DMS114 treated with DMSO at 0.1 percent for 48 hours (cell line): Measurements from ENCODE around the gene SLC26A8.

Experiments
- DNase-seq: peaks from one replicate; lab custom pipeline; 2025; ENCODE audit not compliant: unreplicated experiment; lab: John Stamatoyannopoulos, UW

SLC26A8 gene, protein sequence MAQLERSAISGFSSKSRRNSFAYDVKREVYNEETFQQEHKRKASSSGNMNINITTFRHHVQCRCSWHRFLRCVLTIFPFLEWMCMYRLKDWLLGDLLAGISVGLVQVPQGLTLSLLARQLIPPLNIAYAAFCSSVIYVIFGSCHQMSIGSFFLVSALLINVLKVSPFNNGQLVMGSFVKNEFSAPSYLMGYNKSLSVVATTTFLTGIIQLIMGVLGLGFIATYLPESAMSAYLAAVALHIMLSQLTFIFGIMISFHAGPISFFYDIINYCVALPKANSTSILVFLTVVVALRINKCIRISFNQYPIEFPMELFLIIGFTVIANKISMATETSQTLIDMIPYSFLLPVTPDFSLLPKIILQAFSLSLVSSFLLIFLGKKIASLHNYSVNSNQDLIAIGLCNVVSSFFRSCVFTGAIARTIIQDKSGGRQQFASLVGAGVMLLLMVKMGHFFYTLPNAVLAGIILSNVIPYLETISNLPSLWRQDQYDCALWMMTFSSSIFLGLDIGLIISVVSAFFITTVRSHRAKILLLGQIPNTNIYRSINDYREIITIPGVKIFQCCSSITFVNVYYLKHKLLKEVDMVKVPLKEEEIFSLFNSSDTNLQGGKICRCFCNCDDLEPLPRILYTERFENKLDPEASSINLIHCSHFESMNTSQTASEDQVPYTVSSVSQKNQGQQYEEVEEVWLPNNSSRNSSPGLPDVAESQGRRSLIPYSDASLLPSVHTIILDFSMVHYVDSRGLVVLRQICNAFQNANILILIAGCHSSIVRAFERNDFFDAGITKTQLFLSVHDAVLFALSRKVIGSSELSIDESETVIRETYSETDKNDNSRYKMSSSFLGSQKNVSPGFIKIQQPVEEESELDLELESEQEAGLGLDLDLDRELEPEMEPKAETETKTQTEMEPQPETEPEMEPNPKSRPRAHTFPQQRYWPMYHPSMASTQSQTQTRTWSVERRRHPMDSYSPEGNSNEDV

DNA sequence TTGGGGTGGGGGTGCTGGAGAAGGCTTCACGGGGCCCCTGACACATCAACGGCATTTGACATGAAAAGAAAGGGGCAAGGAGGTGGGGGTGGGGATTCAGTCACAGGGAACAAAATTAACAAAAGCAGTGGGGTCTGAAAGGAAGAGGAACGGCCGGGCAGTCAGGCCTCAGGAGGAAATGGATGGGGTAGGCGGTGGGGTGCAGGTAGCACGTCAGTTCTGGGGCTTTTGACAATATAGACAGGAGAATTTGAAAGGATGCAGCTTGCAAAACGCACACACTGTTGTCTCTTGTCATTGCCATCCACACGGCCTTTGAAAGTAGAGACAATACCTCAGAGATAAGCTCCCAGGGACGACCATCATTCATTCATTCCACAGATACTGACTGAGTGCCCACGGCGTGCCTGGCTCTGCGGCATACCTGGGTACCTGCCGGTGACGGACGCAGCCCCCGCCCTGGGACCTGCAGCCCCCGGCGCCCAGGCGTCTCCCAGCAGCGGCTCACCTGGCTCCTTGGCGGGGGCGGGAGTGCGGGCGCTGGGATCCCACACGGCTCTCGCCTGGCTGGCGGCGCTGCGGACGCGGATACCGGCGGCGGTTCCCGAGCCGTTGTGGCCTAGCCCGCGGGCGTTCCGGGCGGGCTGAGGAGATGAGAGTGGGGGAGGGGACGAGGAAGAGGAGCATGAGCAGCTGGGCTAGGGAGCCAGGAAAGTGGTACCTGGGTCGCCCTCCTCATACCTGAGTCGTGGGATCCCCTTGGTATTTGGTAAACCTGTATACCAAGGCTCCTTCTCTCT lies at the start of gene SLC26A8:
SLC26A8 (minus strand) TSS at position 646 of the 800 bp plus-strand sequence. CDS start 4,934 bp downstream, outside the sequence.
- DNase-seq, result no peak

DNA sequence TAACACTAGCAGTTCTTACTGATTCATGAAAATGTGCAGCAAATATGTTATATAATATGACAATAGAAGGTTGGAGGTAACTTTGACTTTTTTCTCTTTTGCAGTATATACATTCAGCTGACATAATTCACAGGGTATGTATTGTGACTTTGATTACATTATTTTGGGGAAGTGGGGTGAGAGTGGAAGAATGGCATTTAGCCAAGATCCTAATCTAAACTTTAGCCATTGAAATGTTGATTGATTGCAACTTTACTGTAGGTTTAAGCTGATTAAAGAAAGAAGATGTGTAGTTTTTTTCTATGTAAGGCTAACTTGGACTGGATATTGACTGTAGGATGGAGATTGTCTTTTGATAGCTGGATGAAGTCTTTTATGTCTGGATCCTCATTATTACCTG lies 49.1 kb upstream of the SLC26A8 start:
- DNase-seq, result no peak

DNA sequence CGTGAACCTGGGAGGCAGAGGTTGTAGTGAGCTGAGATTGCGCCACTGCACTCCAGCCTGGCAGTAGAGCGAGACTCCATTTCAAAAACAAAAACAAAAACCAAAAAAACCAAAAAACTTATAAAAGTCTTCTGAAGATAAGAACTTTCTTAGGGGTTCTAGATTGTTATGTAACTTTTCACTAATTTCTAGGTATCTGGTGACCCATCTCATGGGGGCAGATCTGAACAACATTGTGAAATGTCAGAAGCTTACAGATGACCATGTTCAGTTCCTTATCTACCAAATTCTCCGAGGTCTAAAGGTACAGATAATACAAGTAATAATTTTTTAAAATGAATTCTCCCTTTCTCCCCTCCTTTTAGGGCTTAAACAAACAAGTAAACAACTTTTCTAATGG lies 48.2 kb upstream of the SLC26A8 start:
- DNase-seq, result no peak

DNA sequence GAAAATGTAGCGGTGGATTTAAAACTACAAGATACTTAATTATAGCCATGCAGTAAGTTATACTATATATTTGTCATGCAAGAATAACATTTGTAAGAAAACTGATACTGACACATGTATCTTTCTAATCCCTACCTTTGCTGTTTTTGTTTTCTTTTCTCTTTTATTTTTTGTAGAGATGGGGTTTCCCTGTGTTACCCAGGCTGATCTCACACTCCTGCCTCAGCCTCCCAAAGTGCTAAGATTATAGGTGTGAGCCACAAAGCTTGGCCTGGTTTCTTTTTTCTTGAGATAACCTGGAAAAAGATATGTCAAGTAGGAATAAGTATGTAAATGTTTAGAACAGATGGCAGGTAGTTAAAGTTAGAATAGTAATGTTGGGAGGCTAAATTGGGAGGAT lies 47.3 kb upstream of the SLC26A8 start:
- DNase-seq, result no peak

DNA sequence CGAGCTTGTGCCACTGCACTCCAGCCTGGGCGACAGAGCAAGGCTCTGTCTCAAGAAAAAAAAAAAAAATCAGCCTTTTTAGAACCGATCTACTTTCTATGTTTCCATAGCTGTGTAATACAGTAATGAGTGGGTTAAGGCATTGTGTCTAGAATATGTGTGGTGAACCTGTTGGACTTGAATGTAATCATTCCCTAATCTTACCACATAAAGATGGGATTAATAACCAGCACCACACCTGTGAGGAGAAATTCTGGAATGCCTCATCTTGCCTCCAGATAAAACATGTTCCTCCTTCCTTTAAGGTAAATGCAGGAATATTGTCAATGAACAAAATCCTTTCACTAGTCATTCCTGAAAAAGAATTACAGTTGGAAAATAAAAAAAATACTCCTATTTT lies 46.8 kb upstream of the SLC26A8 start:
- DNase-seq, result no peak

DNA sequence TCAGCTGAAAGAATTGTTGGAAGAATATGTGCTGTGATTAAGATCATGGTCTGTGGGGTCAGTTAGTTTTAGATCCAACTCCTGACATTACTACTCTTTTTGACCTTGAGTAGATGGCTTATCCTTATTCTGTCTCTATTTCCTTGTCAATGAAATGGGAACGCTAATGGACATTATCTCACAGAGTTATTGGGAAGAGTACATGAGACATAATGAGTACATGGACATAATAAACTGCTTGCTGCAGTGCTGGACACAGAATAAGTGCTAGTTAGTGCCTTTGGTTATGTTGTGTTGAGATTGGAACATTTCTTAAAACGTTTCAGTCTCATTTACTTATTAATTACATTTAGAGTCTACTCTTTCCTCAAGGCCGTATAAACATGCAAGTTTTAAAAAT lies 45.8 kb upstream of the SLC26A8 start:
- no peak for DNase-seq

DNA sequence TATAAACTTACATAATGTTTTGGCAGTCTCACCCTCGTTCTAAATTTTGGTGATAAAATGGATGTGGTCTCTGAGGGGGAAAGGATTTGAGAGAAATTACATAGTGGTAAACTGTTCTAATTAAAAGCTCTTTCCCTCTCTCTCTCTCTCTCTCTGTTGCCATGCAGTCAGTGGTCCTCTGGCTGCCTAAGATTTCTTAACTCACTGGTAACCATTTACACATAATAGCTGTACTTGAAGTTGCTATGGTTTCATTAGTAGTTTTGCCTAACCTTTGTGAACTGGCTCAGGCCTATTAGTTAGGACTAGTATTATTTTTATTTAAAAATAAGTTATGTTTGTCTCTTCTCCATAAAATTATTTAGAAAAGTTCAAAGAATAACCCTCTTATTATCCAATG lies 45.1 kb upstream of the SLC26A8 start:
- no peak for DNase-seq

DNA sequence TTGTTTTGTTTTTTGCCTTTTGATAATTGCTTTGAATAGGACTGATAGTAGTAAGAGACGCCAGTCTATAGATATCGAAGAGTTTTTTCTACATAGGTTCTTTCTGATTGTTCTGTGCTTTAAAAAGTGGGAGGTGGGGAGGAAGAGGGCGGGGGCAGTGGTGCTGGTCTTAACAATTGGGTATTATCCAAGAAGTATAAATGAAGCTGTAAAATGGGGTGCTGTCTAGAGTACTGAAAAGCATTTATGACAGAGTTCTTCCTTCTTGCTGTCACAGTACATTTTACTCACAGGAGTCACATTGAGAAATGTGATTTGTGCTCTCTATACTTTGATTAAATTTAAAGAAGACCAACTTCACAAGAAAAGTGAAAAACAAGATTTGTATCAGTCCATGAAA lies 44.1 kb upstream of the SLC26A8 start:
- no peak for DNase-seq

DNA sequence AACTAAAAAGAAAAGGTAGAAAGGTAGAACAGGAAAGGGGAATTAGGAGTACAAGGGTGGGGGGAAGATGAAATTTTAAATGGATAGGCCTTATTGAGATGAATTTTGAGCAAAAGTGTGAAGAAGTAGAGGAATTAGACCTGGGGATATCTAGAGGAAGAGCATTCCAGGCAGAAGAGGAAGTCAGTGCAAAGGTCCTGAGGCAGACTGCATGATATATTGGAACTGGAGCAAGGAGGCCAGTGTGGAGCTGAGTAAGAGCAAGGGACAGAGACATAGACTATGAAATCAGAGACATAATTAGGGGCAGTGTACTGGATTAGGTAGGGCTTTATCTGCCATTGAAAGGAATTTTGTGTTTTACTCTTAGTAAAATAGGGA lies 43.6 kb upstream of the SLC26A8 start:
- no peak for DNase-seq

DNA sequence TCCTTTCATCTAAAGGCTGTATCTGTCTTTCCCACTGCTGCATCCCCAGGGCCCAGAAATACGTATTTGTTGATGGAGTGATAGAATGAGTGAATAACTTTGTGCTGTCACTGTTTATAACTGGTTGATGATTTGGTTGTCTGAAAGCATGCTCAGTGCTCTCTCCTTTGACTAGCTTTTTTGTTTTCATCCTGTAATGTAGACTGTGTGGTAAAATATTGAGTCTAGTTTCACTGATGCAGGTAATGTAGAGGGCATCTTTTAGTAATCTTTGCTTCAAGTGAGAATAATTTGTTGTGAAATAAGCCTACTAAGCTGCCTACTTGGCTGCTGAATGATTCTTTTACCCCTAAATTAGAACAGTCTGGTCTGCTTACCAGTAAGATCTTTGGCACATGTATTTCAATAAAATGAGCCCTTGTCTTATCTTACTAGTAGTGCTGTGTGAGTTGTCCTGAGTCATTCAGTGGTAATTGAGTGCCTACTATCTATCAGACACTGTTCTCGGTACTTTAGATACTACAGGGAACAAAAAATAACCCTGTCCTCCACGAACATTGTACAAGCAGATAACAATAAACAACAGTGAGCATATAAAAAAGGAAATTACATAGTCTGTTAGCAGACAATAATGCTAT lies 43.1 kb upstream of the SLC26A8 start:
- DNase-seq, result no peak

DNA sequence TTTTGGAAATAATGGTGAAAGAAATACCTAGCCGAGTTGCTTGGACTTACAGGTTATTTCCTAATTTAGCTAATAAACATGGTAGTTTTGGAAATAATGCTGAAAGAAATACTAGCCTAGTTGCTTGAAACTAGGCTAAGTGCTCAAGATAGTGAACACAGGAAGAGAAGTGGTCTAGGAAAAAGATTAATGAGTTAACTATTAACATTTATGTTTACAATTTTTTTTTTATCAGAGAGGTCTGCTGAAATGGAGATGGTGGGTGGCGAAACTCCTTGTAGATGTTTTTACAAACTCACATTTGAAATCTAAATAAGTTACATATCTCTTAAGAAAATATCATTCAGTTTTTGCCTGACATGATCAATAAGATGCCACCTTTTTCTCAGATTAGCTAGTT lies 42.4 kb upstream of the SLC26A8 start:
- DNase-seq, result no peak

DNA sequence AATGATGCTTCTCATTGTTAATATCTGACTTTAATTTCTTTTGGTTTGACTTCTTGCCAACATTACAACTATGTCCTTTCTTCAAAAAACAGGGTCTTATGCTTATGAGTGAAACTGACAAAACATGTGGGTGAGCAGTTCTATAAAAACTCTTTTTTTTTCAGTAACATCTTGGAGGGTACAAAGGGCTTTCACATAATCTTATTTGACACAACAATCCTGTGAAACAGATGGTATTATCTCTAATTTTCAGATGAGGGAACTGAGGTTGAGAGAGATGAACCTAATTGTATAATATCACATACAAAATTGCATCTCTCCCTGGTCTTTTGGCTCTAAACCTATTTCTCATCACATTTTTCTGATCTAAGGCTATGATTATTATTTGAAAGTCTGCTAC lies 41.5 kb upstream of the SLC26A8 start:
- no peak for DNase-seq

DNA sequence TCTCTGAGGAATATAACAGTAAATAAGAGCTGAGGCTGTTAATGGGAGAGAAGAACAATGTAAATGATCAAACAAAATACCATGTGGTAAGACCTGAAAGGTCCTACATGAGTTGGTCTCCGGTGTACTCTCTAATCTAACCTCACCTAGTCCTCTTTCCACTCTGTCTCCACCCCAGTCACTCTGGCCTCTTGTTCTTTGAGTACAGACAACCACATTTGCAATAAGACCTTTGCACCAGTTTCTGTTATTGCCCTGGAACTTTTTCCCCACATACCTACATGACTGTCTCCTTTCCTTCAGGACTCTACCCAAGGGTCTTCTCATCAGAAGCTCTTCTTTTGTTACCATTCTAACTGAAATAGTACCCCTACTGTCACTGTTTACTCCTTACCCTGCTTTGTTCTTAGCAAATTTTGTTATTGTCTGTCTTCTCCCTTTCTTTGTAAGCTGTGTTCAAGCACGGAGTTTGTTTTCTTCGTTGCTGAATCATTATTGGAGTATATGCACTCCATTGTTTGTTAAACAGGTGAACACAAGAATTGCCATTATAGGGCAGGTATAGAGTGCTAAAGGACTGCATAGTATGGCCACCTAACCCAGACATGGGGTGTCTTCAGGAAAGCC lies 40.4 kb upstream of the SLC26A8 start:
- no peak for DNase-seq

DNA sequence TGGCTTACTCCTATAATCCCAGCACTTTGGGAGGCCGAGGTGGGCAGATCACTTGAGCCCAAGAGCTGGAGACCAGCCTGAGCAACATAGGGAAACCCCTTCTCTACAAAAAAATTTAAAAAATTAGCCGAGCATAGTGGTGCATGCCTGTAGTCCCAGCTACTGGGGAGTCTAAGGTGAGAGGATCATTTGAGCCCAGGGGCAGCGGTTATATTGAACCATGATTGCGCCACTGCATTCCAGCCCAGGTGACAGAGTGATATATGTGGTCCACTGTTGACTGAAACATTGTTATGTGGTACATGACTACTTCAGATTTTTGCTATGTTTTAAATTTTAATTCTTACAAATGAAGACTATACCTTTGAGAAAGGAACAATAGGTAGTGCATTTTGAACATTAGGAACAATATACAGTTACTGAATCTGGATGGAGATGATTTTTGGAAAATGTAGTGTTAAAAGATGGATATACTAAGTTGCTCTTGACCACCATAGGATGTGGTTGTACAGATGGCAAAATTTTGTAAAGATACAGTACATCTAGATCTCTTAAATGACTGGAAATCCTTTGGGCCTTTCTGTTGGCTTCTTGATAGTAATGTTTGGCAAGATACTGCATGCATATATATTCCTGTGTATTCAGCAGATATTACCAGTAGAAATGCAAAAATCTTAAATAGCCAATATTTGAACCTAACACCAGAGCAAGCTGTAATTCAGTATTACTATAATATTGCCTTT lies 39.0 kb upstream of the SLC26A8 start:
- DNase-seq, result no peak

DNA sequence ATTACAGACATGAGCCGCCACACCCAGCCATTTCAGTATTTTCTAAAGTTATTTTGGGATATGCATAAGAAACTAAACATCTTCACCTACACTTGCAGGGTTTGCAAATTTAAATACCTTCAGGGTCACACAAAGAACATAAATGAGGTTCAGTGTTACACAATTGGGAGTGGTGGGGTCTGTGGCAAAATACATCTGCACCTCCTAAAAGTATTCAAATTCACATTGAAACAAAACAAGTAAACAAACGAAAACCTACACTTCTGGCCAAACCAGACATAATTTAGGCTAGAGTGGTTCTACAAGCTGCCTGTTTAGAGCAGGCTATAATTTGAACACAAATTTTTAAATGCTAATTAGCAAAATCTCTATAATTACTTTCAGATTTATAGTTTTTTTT lies 37.8 kb upstream of the SLC26A8 start:
- no peak for DNase-seq

DNA sequence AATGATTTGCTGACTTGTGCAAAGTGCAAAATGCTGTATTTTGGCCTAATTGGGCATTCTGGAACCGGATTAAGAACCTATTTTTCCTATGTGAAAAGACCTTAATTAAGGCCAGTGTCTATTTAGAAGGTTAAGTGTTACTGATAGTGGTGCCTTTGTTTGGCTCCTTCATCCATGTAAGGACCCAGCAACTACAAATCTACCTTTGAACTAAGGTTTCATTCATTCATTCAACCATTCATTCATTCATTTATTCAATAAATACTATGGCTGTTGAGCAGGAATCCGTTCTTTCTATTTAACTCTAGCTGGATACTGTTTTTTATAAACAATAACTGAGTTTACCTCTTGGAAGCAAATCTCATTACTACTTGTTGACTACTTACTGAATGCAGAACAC lies 36.8 kb upstream of the SLC26A8 start:
- no peak for DNase-seq

DNA sequence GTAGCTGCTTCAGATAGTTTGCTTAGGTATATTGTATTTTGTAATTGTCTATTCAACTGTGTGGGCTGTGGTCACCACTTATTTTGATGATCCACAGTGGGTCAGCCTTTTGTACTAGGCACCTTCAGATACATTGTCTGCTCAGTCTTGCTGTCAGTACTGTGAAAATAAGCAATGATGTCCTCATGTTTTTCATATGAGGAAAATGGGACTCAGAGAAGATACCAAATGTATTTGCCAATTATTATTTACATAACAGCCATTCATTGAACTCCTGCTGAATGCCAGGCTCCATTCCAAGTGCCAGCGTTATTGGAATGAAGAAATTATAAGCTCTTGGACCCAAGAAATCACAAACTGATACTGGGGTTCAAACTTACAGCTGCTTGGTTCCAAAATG lies 31.7 kb upstream of the SLC26A8 start:
- no peak for DNase-seq

DNA sequence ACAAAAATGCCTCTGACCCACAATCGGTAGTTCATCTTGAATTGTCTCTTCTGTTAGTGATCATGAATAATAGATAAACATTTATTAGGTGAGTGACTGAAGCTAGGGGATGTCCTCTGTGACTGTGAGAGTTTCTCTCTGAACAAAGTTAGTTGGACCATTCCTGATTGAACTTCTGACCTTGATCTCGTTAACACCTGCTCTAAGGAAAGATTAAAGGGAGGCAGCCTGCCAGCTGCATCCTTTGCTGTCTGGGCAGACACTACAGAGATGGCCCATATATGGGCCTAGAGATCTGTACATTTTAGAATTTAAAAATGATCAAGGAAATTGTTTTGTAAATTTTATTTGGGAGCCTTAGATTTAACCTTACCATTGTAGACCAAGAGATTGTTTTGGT lies 30.5 kb upstream of the SLC26A8 start:
- DNase-seq, result no peak

DNA sequence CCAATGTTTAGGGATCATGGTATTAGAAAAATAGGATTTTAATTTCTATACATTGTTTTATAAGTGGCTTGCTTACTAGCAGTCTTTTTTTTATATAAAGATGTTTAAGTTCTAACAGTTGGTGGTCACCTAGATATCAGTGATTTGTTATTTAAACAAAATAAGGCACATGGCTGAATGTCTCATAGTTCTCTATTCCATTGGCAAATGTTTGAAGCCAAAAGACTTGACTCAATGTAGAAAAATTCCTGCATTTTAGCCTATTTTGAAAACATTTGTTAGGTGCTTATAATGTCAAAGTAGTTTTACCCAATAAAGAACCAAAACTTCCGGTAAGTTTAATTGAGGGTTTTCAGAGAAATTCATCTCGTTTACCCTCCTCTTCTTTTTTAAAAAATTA lies 30.0 kb upstream of the SLC26A8 start:
- no peak for DNase-seq

DNA sequence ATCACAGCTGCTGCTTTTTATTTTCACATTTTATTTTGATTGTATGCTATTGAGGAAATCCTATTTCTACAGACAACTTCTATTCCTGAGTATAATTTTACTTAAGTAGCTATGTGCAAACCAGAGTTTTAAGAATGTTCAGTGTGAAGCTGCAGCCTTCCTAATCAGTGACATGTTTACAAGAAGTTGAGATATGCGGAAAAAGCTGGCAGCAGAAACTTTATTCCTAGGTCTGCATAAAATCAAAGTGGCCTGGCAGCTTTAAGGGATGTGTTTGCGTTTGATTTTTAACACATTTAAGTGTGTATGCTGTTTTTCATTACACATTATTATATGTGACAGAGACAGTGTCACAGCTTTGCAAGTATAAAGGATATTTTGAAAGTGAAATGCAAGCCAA lies 29.4 kb upstream of the SLC26A8 start:
- no peak for DNase-seq
